GM18951 (cell line): ENCODE measurements around the gene CEND1.
A peak's percentile ranks its signal among the peaks of the same experiment; 100 is the strongest.

Source experiments
- POLR2A ChIP-seq: IDR thresholded peaks from 4 replicates; pipeline ENCODE4 v1.6.1; 2011; ENCODE audit warnings: mild to moderate bottlenecking; ENCODE audit not compliant: insufficient read length, insufficient read depth; ENCODE audit errors: extremely low read depth
- in situ Hi-C: fragments of 300-500 bp; cut with MboI; formaldehyde crosslinking; loops from one replicate; pipeline ENCODE4 v1.12.0; 2022; ENCODE audit warnings: low sequenced_read_pairs, mixed read lengths, inconsistent platforms; ENCODE audit not compliant: unreplicated experiment

CEND1 gene

GRCh38 chr11:801097-801780 is 11.3 kb upstream of the CEND1 start:
- TF ChIP-seq POLR2A: no peak
- in situ Hi-C loops: no loop called here

- no peak for TF ChIP-seq POLR2A
- in situ Hi-C loops: no loop called here
Observed at GRCh38 chr11:800473-800872, 10.6 kb upstream of the CEND1 start.

- TF ChIP-seq POLR2A: no peak
- in situ Hi-C loops: no loop called here
Observed at GRCh38 chr11:799641-800316, 9.9 kb upstream of the CEND1 start.

GRCh38 chr11:798093-798713 is 8.3 kb upstream of the CEND1 start, which contains the start of gene SLC25A22:
TSS of gene SLC25A22 (minus strand) at chr11:798281. CDS start at chr11:795006, 3,275 bp downstream.
- TF ChIP-seq POLR2A: peak; percentile 77
- in situ Hi-C loops: no loop called here

- TF ChIP-seq POLR2A: no peak
- in situ Hi-C loops: no loop called here
Observed at GRCh38 chr11:797296-798092, 7.6 kb upstream of the CEND1 start.

- in situ Hi-C loops: no loop called here
Observed at GRCh38 chr11:796565-797295, 6.8 kb upstream of the CEND1 start.

GRCh38 chr11:795634-796564 is 6.0 kb upstream of the CEND1 start:
- peak; percentile 68 for TF ChIP-seq POLR2A
- in situ Hi-C loops: no loop called here

More at GRCh38 chr11:796565-797295, 6.8 kb upstream of the CEND1 start:
- TF ChIP-seq POLR2A: no peak

GRCh38 chr11:794766-795633 is 5.1 kb upstream of the CEND1 start:
- in situ Hi-C loops: no loop called here
- no peak for TF ChIP-seq POLR2A

- in situ Hi-C loops: no loop called here
- TF ChIP-seq POLR2A: no peak
Observed at GRCh38 chr11:794013-794765, 4.3 kb upstream of the CEND1 start.

- in situ Hi-C loops: no loop called here
- TF ChIP-seq POLR2A: no peak
Observed at GRCh38 chr11:793556-793955, 3.7 kb upstream of the CEND1 start.
